GM12892 (cell line): ENCODE results near the gene CCDC102A.

Source experiments
- POLR2A ChIP-seq: IDR thresholded peaks from 2 replicates; pipeline ENCODE4 v1.6.1; 2011; ENCODE audit warnings: low read depth, low read length, control low read depth
- POLR2AphosphoS5 ChIP-seq: IDR thresholded peaks from 2 replicates; pipeline ENCODE4 v1.6.1; 2011; ENCODE audit warnings: low read depth, low read length, control low read depth

- TF ChIP-seq POLR2A: no peak
- no peak for TF ChIP-seq POLR2AphosphoS5
Measured at GRCh38 chr16:57501492-57501891, 34.9 kb downstream of the CCDC102A start.
